ENCODE measurements around the gene OR10C1. TPM values are rescaled to one million over a fixed set of nuclear protein-coding genes. Genes with fewer than 3 reads are reported as not detected.

OR10C1 gene
- polyA plus RNA-seq, 2 of the 4 experiments (the other 2 are of a cell fraction) = not detected

DNA sequence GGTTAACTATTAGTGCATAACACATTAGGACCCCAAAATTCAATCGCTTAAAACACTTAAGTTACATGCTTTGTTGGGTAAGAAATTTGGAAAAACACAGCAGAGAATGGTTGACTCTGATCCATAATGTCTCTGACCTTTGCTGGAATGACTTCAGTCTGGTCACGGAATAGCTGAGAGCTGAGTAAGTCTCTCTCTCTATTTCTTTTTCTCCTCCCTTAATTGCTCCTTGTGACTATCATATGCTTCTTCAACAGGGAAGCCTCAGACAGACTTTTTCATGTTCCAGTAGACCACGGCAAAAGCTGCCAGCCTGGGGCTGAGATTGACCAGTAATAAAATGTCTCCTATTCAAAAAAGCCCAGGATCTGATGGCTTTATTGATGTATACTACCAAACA, 19.6 kb upstream of the OR10C1 start:
- Histone ChIP-seq H3K27ac (no peak overlapping the region), H3K9me3 (no peaks in the 10 kb centered on the region), H3K4me2 (no peak overlapping the region), H3K4me1 (no peaks in the 10 kb centered on the region), H3K4me3 (no peak overlapping the region)
- DNase-seq (ENCODE audit: low read depth in 1 of 2, low spot score in 1 of 2) (no peak), ATAC-seq (no peak), FAIRE-seq (no peak)
- 4% methylated on average over 3 of the region's 3 CpGs for WGBS (ENCODE audit: missing lambda C conversion rate)
- TF ChIP-seq HEYL (CRISPR knock-in tag; IDR thresholded peaks at IDR 0.05) = no peak
- no peak for TF ChIP-seq FOSL2 (IDR thresholded peaks at IDR 0.05)
- TF ChIP-seq FOSL2 (CRISPR knock-in tag; IDR thresholded peaks at IDR 0.05) = no peak
- TF ChIP-seq ZFP36 (IDR thresholded peaks at IDR 0.05; ENCODE audit: borderline replicate concordance, partially characterized antibody) = no peak
- no peak for TF ChIP-seq CEBPB (IDR thresholded peaks at IDR 0.05)
- ChIA-PET POLR2A (no interaction called here), CTCF (no interaction called here)

DNA sequence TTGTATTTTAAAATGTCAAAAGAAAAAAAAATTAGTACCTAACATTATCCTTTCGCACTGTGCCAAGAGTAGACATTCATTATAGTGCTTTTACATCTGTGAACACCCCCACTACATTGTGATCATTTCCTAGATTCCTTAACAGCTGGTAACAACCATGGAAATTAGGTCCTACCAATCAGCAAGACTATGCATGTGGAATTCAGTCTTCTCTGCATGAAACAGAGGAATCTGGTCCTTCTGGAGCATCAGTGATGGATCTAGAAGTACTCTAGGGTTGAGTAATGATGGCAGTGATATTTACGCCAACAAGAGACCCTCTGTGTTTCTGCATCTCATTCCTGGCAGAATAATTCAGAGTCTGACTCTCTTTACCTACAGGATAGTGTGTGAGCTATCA, 14.9 kb upstream of the OR10C1 start:
- no peaks in the 10 kb centered on the region for H3K9me3 ChIP-seq
- ATAC-seq (no peak), FAIRE-seq (no peak), DNase-seq (ENCODE audit: low read depth in 1 of 2, low spot score in 1 of 2) (no peak)
- CTCF ChIA-PET = no interaction called here
- TF ChIP-seq BHLHE40 (IDR thresholded peaks at IDR 0.05; ENCODE audit: low read depth, low read length) = no peak
- no peak for TF ChIP-seq GATA3 (IDR thresholded peaks at IDR 0.05; ENCODE audit: borderline replicate concordance)
- TF ChIP-seq PHF8 (IDR thresholded peaks at IDR 0.05; ENCODE audit: borderline replicate concordance, low read depth) = no peak
- no peak for TF ChIP-seq RNF2 (IDR thresholded peaks at IDR 0.05; ENCODE audit: borderline replicate concordance, low read depth)
- TF ChIP-seq ZC3H11A (IDR thresholded peaks at IDR 0.05) = no peak
- no peak for TF ChIP-seq RFX5 (IDR thresholded peaks at IDR 0.05)
- no peak for TF ChIP-seq MAFK (IDR thresholded peaks at IDR 0.05; ENCODE audit: partially characterized antibody)
- TF ChIP-seq NR3C1 (IDR thresholded peaks at IDR 0.05) = no peak
- no peak for TF ChIP-seq TP53 (CRISPR knock-in tag; IDR thresholded peaks at IDR 0.05)
- TF ChIP-seq RARB (CRISPR knock-in tag; IDR thresholded peaks at IDR 0.05) = no peak
- no peak for TF ChIP-seq RCOR1 (IDR thresholded peaks at IDR 0.05; ENCODE audit: low read depth, low read length)
- TF ChIP-seq RAD21 (conservative IDR thresholded peaks at IDR 0.05 in 1 of 2, IDR thresholded peaks at IDR 0.05 in 1 of 2) = no peak
- no peak for TF ChIP-seq JUNB (IDR thresholded peaks at IDR 0.05)
- TF ChIP-seq MYC (IDR thresholded peaks at IDR 0.05; ENCODE audit: borderline replicate concordance, low read length) = no peak
- no peak for TF ChIP-seq ZSCAN20 (CRISPR knock-in tag; IDR thresholded peaks at IDR 0.05)
- TF ChIP-seq, protein P1, sequence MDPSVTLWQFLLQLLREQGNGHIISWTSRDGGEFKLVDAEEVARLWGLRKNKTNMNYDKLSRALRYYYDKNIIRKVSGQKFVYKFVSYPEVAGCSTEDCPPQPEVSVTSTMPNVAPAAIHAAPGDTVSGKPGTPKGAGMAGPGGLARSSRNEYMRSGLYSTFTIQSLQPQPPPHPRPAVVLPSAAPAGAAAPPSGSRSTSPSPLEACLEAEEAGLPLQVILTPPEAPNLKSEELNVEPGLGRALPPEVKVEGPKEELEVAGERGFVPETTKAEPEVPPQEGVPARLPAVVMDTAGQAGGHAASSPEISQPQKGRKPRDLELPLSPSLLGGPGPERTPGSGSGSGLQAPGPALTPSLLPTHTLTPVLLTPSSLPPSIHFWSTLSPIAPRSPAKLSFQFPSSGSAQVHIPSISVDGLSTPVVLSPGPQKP (IDR thresholded peaks at IDR 0.05; ENCODE audit: low read depth, low read length) = no peak
- TF ChIP-seq HOXB13 (CRISPR knock-in tag; IDR thresholded peaks at IDR 0.05; ENCODE audit: low read depth) = no peak
- POLR2A ChIA-PET = no interaction called here
- no peak overlapping the region for H3K27ac ChIP-seq
- no peak overlapping the region for H3K4me2 ChIP-seq
- 2% methylated on average over 2 of the region's 2 CpGs for WGBS (ENCODE audit: missing lambda C conversion rate)
- no peak overlapping the region for H3K4me3 ChIP-seq
- no peaks in the 10 kb centered on the region for H3K4me1 ChIP-seq

DNA sequence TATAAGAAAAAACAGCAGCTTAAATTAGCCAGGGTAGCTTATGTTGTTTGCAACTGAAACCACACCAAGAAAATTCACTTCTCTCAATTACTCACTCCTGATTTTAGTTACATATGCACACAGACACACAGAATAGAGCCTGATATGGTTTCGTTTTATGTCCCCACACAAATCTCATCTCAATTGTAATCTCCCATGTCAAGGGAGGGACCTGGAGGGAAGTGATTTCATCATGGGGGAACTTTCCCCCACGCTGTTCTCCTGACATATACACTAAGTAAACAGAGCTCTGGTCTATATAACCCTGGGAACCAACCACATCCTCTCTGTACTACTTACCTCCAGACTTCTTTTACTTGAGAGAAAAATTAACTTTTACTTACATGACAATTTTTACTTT, 14.5 kb upstream of the OR10C1 start:
- ATAC-seq = no peak
- ChIA-PET CTCF (no interaction called here), POLR2A (no interaction called here)
- 0% methylated on average over 2 of the region's 2 CpGs for WGBS (ENCODE audit: missing lambda C conversion rate)
- no peak overlapping the region for H3K27ac ChIP-seq
- no peak for DNase-seq (ENCODE audit: low read depth in 1 of 2, low spot score in 1 of 2)
- no peaks in the 10 kb centered on the region for H3K4me1 ChIP-seq
- no peak for FAIRE-seq
- H3K4me2 ChIP-seq = no peak overlapping the region
- H3K4me3 ChIP-seq = no peak overlapping the region
- no peaks in the 10 kb centered on the region for H3K9me3 ChIP-seq
- TF ChIP-seq MAFK (IDR thresholded peaks at IDR 0.05; ENCODE audit: partially characterized antibody) (no peak), RNF2 (IDR thresholded peaks at IDR 0.05; ENCODE audit: borderline replicate concordance, low read depth) (no peak), POLR2AphosphoS2 (conservative IDR thresholded peaks at IDR 0.05; ENCODE audit: low read length) (no peak), ZSCAN20 (CRISPR knock-in tag; IDR thresholded peaks at IDR 0.05) (no peak), ESRRA (IDR thresholded peaks at IDR 0.05; ENCODE audit: borderline replicate concordance, low read length) (no peak), BHLHE40 (IDR thresholded peaks at IDR 0.05; ENCODE audit: low read depth, low read length) (no peak), HDAC2 (IDR thresholded peaks at IDR 0.05) (no peak), TP53 (CRISPR knock-in tag; IDR thresholded peaks at IDR 0.05) (no peak), CEBPB (IDR thresholded peaks at IDR 0.05) (no peak), RFX5 (IDR thresholded peaks at IDR 0.05) (no peak)
- TF ChIP-seq, protein P2, sequence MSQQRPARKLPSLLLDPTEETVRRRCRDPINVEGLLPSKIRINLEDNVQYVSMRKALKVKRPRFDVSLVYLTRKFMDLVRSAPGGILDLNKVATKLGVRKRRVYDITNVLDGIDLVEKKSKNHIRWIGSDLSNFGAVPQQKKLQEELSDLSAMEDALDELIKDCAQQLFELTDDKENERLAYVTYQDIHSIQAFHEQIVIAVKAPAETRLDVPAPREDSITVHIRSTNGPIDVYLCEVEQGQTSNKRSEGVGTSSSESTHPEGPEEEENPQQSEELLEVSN (IDR thresholded peaks at IDR 0.05; ENCODE audit: borderline replicate concordance, low read depth) = no peak
- TF ChIP-seq, protein P3, sequence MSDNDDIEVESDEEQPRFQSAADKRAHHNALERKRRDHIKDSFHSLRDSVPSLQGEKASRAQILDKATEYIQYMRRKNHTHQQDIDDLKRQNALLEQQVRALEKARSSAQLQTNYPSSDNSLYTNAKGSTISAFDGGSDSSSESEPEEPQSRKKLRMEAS (IDR thresholded peaks at IDR 0.05) = no peak
- TF ChIP-seq, protein P4, sequence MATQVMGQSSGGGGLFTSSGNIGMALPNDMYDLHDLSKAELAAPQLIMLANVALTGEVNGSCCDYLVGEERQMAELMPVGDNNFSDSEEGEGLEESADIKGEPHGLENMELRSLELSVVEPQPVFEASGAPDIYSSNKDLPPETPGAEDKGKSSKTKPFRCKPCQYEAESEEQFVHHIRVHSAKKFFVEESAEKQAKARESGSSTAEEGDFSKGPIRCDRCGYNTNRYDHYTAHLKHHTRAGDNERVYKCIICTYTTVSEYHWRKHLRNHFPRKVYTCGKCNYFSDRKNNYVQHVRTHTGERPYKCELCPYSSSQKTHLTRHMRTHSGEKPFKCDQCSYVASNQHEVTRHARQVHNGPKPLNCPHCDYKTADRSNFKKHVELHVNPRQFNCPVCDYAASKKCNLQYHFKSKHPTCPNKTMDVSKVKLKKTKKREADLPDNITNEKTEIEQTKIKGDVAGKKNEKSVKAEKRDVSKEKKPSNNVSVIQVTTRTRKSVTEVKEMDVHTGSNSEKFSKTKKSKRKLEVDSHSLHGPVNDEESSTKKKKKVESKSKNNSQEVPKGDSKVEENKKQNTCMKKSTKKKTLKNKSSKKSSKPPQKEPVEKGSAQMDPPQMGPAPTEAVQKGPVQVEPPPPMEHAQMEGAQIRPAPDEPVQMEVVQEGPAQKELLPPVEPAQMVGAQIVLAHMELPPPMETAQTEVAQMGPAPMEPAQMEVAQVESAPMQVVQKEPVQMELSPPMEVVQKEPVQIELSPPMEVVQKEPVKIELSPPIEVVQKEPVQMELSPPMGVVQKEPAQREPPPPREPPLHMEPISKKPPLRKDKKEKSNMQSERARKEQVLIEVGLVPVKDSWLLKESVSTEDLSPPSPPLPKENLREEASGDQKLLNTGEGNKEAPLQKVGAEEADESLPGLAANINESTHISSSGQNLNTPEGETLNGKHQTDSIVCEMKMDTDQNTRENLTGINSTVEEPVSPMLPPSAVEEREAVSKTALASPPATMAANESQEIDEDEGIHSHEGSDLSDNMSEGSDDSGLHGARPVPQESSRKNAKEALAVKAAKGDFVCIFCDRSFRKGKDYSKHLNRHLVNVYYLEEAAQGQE (IDR thresholded peaks at IDR 0.05) = no peak
- TF ChIP-seq, protein P5, sequence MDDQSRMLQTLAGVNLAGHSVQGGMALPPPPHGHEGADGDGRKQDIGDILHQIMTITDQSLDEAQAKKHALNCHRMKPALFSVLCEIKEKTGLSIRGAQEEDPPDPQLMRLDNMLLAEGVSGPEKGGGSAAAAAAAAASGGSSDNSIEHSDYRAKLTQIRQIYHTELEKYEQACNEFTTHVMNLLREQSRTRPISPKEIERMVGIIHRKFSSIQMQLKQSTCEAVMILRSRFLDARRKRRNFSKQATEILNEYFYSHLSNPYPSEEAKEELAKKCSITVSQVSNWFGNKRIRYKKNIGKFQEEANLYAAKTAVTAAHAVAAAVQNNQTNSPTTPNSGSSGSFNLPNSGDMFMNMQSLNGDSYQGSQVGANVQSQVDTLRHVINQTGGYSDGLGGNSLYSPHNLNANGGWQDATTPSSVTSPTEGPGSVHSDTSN (IDR thresholded peaks at IDR 0.05) = no peak
